ENCODE measurements around the gene PRR14. TPM values are rescaled to one million over a fixed set of nuclear protein-coding genes. Genes with fewer than 3 reads are reported as not detected.

The PRR14 gene
- total and polyA plus RNA-seq, 2 of the 8 experiments (the other 6 are each of a cell fraction or from before 2014, with no cell fraction given): 3.6 to 16.1 TPM

DNA sequence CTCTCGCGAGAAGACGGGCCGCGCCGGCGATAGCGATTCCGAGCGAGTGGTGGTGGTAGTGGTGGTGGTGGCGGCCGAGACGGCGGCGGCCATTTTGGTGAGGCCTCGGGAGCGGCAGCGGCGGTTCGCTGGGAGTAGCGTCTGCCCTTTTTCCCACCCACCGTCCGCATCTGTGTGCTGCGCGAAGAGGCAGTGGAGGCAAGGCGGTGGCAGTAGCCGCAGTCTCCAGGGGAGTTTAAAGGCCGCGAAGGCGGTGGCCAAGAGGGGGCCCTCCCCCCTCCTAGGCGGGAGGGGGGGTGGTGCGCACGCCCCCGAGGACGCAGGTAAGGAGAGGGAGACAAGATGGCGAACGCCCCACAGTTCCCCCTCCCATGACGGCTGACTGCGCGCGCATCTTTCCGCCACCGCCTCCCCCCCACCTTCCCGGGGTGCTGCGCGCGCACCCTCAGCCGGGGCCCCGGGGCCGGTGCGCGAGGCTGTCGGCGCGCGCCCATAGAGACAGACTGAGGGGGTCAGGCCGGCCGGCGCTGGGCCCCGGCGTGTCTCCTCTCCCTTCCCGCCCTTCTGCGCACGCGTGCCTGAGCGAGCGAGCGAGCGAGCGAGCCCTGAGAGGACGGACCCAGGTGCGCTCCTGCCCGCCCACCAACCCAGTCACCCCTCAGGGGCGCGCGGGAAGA, 47.5 kb downstream of the PRR14 start (continued):
- TF ChIP-seq, protein P1, sequence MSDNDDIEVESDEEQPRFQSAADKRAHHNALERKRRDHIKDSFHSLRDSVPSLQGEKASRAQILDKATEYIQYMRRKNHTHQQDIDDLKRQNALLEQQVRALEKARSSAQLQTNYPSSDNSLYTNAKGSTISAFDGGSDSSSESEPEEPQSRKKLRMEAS (IDR thresholded peaks at IDR 0.05): peak; percentile 69; the same call in 1 of the 2 replicates
- TF ChIP-seq, protein P2, sequence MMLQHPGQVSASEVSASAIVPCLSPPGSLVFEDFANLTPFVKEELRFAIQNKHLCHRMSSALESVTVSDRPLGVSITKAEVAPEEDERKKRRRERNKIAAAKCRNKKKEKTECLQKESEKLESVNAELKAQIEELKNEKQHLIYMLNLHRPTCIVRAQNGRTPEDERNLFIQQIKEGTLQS (IDR thresholded peaks at IDR 0.05; ENCODE audit: insufficient read depth, low read depth, low read length): no peak
- TF ChIP-seq KDM4A (IDR thresholded peaks at IDR 0.05; ENCODE audit: low read depth, low read length, severe bottlenecking): peak; percentile 48
- peak; percentile 91 for TF ChIP-seq TBP (IDR thresholded peaks at IDR 0.05; ENCODE audit: low read depth, low read length)
- no peak for TF ChIP-seq RBBP5 (IDR thresholded peaks at IDR 0.05; ENCODE audit: borderline replicate concordance, low read depth, low read length)
- TF ChIP-seq, protein P3, sequence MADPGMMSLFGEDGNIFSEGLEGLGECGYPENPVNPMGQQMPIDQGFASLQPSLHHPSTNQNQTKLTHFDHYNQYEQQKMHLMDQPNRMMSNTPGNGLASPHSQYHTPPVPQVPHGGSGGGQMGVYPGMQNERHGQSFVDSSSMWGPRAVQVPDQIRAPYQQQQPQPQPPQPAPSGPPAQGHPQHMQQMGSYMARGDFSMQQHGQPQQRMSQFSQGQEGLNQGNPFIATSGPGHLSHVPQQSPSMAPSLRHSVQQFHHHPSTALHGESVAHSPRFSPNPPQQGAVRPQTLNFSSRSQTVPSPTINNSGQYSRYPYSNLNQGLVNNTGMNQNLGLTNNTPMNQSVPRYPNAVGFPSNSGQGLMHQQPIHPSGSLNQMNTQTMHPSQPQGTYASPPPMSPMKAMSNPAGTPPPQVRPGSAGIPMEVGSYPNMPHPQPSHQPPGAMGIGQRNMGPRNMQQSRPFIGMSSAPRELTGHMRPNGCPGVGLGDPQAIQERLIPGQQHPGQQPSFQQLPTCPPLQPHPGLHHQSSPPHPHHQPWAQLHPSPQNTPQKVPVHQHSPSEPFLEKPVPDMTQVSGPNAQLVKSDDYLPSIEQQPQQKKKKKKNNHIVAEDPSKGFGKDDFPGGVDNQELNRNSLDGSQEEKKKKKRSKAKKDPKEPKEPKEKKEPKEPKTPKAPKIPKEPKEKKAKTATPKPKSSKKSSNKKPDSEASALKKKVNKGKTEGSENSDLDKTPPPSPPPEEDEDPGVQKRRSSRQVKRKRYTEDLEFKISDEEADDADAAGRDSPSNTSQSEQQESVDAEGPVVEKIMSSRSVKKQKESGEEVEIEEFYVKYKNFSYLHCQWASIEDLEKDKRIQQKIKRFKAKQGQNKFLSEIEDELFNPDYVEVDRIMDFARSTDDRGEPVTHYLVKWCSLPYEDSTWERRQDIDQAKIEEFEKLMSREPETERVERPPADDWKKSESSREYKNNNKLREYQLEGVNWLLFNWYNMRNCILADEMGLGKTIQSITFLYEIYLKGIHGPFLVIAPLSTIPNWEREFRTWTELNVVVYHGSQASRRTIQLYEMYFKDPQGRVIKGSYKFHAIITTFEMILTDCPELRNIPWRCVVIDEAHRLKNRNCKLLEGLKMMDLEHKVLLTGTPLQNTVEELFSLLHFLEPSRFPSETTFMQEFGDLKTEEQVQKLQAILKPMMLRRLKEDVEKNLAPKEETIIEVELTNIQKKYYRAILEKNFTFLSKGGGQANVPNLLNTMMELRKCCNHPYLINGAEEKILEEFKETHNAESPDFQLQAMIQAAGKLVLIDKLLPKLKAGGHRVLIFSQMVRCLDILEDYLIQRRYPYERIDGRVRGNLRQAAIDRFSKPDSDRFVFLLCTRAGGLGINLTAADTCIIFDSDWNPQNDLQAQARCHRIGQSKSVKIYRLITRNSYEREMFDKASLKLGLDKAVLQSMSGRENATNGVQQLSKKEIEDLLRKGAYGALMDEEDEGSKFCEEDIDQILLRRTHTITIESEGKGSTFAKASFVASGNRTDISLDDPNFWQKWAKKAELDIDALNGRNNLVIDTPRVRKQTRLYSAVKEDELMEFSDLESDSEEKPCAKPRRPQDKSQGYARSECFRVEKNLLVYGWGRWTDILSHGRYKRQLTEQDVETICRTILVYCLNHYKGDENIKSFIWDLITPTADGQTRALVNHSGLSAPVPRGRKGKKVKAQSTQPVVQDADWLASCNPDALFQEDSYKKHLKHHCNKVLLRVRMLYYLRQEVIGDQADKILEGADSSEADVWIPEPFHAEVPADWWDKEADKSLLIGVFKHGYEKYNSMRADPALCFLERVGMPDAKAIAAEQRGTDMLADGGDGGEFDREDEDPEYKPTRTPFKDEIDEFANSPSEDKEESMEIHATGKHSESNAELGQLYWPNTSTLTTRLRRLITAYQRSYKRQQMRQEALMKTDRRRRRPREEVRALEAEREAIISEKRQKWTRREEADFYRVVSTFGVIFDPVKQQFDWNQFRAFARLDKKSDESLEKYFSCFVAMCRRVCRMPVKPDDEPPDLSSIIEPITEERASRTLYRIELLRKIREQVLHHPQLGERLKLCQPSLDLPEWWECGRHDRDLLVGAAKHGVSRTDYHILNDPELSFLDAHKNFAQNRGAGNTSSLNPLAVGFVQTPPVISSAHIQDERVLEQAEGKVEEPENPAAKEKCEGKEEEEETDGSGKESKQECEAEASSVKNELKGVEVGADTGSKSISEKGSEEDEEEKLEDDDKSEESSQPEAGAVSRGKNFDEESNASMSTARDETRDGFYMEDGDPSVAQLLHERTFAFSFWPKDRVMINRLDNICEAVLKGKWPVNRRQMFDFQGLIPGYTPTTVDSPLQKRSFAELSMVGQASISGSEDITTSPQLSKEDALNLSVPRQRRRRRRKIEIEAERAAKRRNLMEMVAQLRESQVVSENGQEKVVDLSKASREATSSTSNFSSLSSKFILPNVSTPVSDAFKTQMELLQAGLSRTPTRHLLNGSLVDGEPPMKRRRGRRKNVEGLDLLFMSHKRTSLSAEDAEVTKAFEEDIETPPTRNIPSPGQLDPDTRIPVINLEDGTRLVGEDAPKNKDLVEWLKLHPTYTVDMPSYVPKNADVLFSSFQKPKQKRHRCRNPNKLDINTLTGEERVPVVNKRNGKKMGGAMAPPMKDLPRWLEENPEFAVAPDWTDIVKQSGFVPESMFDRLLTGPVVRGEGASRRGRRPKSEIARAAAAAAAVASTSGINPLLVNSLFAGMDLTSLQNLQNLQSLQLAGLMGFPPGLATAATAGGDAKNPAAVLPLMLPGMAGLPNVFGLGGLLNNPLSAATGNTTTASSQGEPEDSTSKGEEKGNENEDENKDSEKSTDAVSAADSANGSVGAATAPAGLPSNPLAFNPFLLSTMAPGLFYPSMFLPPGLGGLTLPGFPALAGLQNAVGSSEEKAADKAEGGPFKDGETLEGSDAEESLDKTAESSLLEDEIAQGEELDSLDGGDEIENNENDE (IDR thresholded peaks at IDR 0.05; ENCODE audit: insufficient replicate concordance, low read length): no peak
- TF ChIP-seq CREB1 (IDR thresholded peaks at IDR 0.05): no peak; the same call in 1 of the 2 replicates
- no peak for TF ChIP-seq RNF2 (IDR thresholded peaks at IDR 0.05; ENCODE audit: borderline replicate concordance, low read depth, low read length, missing control alignments, poor library complexity, severe bottlenecking)
- TF ChIP-seq SP4 (IDR thresholded peaks at IDR 0.05; ENCODE audit: low read length): peak; percentile 72; the same call in 1 of the 2 replicates

Data from H1 (cell line).